Lower lobe of right lung (tissue), 2 donors: Measurements from ENCODE around the gene ZNF609. TPM values are rescaled to one million over a fixed set of nuclear protein-coding genes. Genes with fewer than 3 reads are reported as not detected.

Experiments used
- ATAC-seq, 2 donors: fragments of 200-7000 bp; cut with Tn5 transposase; one replicate each; pipeline ENCODE4 v1.9.1; 2020 to 2022; ENCODE audit warnings: mild to moderate bottlenecking in 2 of 2, moderate library complexity in 2 of 2
- DNase-seq: peaks from one replicate; pipeline ENCODE4 v3.0.0-alpha.2; 2020
- H3K27ac ChIP-seq: fragments of 200-600 bp; one replicate; pipeline ENCODE4 v1.8.0; 2022
- H3K27me3 ChIP-seq: fragments of 200-600 bp; one replicate; pipeline ENCODE4 v1.8.0; 2022; ENCODE audit warnings: low read depth
- H3K36me3 ChIP-seq: fragments of 200-600 bp; one replicate; pipeline ENCODE4 v1.8.0; 2022; ENCODE audit warnings: mild to moderate bottlenecking
- H3K4me1 ChIP-seq: fragments of 200-600 bp; one replicate; pipeline ENCODE4 v1.8.0; 2022
- H3K4me3 ChIP-seq: fragments of 200-600 bp; one replicate; pipeline ENCODE4 v1.8.0; 2022; ENCODE audit warnings: mild to moderate bottlenecking
- H3K9me3 ChIP-seq: fragments of 200-600 bp; one replicate; pipeline ENCODE4 v1.8.0; 2022
- CTCF ChIP-seq: fragments of 200-600 bp; IDR thresholded peaks from one replicate; pipeline ENCODE4 v1.8.0; 2022; ENCODE audit warnings: antibody characterized with exemption, mild to moderate bottlenecking
- intact Hi-C: fragments of 100-400 bp; cut with DNase I; formaldehyde crosslinking; loops from one replicate; pipeline ENCODE4 v1.11.0; 2022
- total RNA-seq: library from RNA; stranded (reverse); fragmentation: NEBNext Ultra II Directional; extraction: Animal tissue kit (Norgen Biotek cat#: 25700); gene quantifications from one replicate; pipeline ENCODE4 v1.2.1, GENCODE V29; 2021
- donor health status: DM: no; HTN: yes; CAD: no; lungs with severe emphysema.

Gene ZNF609
- total RNA-seq, 1 donor from 2014 or later, result 45.3 TPM

- Histone ChIP-seq H3K4me3 (no peak overlapping the region), H3K27me3 (no peaks in the 10 kb centered on the region), H3K27ac (peak overlapping the region; percentile 16), H3K36me3 (no peaks in the 10 kb centered on the region), H3K4me1 (peaks cover 36% of the 10 kb centered on the region), H3K9me3 (no peaks in the 10 kb centered on the region)
- peak; percentile 84 for ATAC-seq
- TF ChIP-seq CTCF, result no peak
- intact Hi-C loops, result no loop called here
- no peak for DNase-seq
Observed at GRCh38 chr15:64596701-64597476, 136.5 kb downstream of the ZNF609 start.

- H3K27ac ChIP-seq, result peak overlapping the region; percentile 16
- intact Hi-C loops, result no loop called here
- H3K27me3 ChIP-seq, result no peaks in the 10 kb centered on the region
- DNase-seq (no peak), ATAC-seq (no peak)
- H3K36me3 ChIP-seq, result no peaks in the 10 kb centered on the region
- no peaks in the 10 kb centered on the region for H3K9me3 ChIP-seq
- no peak overlapping the region for H3K4me3 ChIP-seq
- peaks cover 41% of the 10 kb centered on the region for H3K4me1 ChIP-seq
- no peak for TF ChIP-seq CTCF
Observed at GRCh38 chr15:64597477-64597822, 137.1 kb downstream of the ZNF609 start.

- no peak for TF ChIP-seq CTCF
- ATAC-seq (no peak), DNase-seq (no peak)
- intact Hi-C loops, result no loop called here
- Histone ChIP-seq H3K4me1 (peaks cover 41% of the 10 kb centered on the region), H3K9me3 (no peaks in the 10 kb centered on the region), H3K4me3 (no peak overlapping the region), H3K36me3 (no peaks in the 10 kb centered on the region), H3K27ac (no peak overlapping the region), H3K27me3 (no peaks in the 10 kb centered on the region)
Observed at GRCh38 chr15:64599226-64599625, 138.8 kb downstream of the ZNF609 start.

- TF ChIP-seq CTCF, result no peak
Observed at GRCh38 chr15:64599716-64600115, 139.3 kb downstream of the ZNF609 start.

GRCh38 chr15:64600794-64601193 is 140.4 kb downstream of the ZNF609 start:
- no peak for TF ChIP-seq CTCF
- no peaks in the 10 kb centered on the region for H3K36me3 ChIP-seq
- no peaks in the 10 kb centered on the region for H3K9me3 ChIP-seq
- H3K4me3 ChIP-seq, result no peak overlapping the region
- H3K27ac ChIP-seq, result no peak overlapping the region
- H3K27me3 ChIP-seq, result no peaks in the 10 kb centered on the region
- DNase-seq (no peak), ATAC-seq (no peak)
- intact Hi-C loops, result no loop called here
- H3K4me1 ChIP-seq, result peaks cover 41% of the 10 kb centered on the region

More at GRCh38 chr15:64599716-64600115, 139.3 kb downstream of the ZNF609 start:
- intact Hi-C loops, result no loop called here
- no peak overlapping the region for H3K27ac ChIP-seq
- H3K4me1 ChIP-seq, result peaks cover 41% of the 10 kb centered on the region
- H3K4me3 ChIP-seq, result no peak overlapping the region
- no peak for ATAC-seq
- H3K27me3 ChIP-seq, result no peaks in the 10 kb centered on the region
- H3K36me3 ChIP-seq, result no peaks in the 10 kb centered on the region
- H3K9me3 ChIP-seq, result no peaks in the 10 kb centered on the region
- DNase-seq, result no peak
